ENCODE data around the gene MTCH1. TPM values are rescaled to one million over a fixed set of nuclear protein-coding genes. Genes with fewer than 3 reads are reported as not detected.
"Not testable (repeated sequence)": the region's sequence is repeated elsewhere in the genome, so short reads cannot be mapped to it uniquely, and the experiment has no call there.

MTCH1 gene
- total and polyA plus RNA-seq, 3 donors from 2014 or later: 157 to 316 (median 227) TPM

DNA sequence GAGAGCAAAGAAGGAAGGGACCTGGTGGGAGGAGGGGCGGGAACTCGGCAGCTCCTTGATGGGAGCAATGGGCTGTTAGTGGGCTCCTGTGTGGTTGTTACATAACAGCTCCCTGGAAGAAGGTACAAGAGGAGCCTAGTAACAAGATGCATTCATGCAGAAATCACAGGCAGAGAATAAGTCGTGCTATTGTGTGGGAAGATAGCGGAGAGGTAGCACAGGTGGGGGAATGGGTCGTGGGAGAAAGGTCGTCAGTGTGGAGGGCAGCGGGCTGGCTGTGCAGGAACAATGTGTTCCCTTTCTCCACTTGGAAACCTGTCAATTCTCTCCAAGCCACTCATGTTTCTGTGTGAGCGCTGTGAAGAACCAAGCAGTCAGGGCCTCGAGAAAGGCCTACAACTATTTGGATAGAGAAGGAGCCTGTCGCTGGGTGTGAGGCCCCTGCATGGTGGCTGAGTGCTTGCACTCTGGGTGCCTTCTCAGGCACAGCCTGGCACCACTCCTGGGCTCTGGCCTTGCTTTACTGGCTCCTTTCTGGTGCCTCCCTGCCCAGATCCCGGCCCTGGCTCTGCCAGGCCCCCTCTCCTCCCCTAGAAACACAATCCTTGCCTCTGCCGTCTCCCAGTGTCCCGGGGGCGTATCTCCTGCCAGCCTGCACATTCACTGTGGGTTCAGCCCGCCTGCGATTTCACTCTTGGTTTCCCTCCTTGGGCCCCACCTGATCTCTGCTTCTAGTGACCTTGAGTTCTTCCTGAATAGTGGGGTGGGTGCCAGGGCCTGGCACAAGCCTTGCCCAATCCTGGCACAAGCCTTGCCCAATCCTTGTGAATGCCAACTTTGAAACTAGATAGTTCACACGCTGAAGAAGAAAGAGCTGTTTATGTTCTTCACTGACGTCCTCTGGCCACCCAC is 12.1 kb upstream of the MTCH1 start:
- intact Hi-C loops (cut with DNase I; ENCODE audit: low total_unique reads): no loop called here
- Histone ChIP-seq H3K4me3 (no peak overlapping the region), H3K9me3 (no peaks in the 10 kb centered on the region), H3K4me1 (peaks cover 36% of the 10 kb centered on the region), H3K27me3 (no peaks in the 10 kb centered on the region), H3K27ac (peak overlapping the region; percentile 88 to 95), H3K36me3 (ENCODE audit: low read depth, missing control alignments) (no peaks in the 10 kb centered on the region)
- DNase-seq: peak; percentile 91
- TF ChIP-seq, protein P1, sequence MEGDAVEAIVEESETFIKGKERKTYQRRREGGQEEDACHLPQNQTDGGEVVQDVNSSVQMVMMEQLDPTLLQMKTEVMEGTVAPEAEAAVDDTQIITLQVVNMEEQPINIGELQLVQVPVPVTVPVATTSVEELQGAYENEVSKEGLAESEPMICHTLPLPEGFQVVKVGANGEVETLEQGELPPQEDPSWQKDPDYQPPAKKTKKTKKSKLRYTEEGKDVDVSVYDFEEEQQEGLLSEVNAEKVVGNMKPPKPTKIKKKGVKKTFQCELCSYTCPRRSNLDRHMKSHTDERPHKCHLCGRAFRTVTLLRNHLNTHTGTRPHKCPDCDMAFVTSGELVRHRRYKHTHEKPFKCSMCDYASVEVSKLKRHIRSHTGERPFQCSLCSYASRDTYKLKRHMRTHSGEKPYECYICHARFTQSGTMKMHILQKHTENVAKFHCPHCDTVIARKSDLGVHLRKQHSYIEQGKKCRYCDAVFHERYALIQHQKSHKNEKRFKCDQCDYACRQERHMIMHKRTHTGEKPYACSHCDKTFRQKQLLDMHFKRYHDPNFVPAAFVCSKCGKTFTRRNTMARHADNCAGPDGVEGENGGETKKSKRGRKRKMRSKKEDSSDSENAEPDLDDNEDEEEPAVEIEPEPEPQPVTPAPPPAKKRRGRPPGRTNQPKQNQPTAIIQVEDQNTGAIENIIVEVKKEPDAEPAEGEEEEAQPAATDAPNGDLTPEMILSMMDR (IDR thresholded peaks at IDR 0.05): no peak
- TF ChIP-seq POLR2A (IDR thresholded peaks at IDR 0.05): no peak
- 40 to 55% methylated on average over 18 of the region's 18 CpGs for WGBS, 2 donors

DNA sequence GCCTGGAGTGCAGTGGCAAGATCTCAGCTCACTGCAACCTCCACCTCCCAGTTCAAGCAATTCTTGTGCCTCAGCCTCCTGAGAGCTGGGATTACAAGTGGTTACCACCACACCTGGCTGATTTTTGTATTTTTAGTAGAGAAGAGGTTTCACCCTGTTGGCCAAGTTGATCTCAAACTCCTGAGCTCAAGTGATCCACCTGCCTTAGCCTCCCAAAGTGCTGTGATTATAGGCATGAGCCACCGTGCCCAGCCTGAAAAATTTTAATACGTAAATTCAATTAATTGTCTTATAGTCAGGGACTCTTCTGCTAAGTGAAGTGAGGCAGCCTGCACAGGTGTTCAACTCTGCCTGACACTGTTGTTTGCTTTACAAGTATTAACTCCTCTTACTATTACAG is 4.4 kb upstream of the MTCH1 start:
- H3K27me3 ChIP-seq; DNase-seq; H3K27ac ChIP-seq; H3K4me3 ChIP-seq; H3K9me3 ChIP-seq; H3K36me3 ChIP-seq (ENCODE audit: low read depth, missing control alignments); intact Hi-C loops (cut with DNase I; ENCODE audit: low total_unique reads): not testable (repeated sequence)
- H3K4me1 ChIP-seq: peaks cover 12% of the 10 kb centered on the region
- 85 to 88% methylated on average over 2 of the region's 2 CpGs for WGBS, 2 donors

DNA sequence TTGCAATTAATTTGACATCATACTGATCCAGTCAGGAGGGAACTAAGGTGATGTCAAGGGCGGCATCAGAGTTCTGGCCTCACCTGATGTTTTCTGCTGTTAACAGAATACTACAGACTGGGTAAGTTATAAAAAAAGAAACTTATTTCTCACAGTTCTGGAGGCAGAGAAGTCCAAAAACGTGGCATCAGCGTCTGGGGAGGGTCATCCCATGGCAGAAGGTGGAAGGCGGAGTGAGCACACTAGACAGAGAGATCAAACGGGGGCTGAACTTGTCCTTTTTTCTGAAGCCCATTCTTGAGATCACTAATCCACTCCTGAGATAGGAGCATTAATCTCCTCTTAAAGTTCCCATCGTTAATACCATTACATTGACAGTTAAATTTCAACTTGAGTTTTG is 3.3 kb upstream of the MTCH1 start:
- WGBS, 2 donors: 84 to 85% methylated on average over 6 of the region's 6 CpGs
- Histone ChIP-seq H3K27ac (no peak overlapping the region), H3K4me1 (peaks cover 19% of the 10 kb centered on the region), H3K9me3 (no peaks in the 10 kb centered on the region), H3K36me3 (ENCODE audit: low read depth, missing control alignments) (no peaks in the 10 kb centered on the region), H3K27me3 (no peaks in the 10 kb centered on the region), H3K4me3 (no peak overlapping the region)
- no peak for DNase-seq
- intact Hi-C loops (cut with DNase I; ENCODE audit: low total_unique reads): loop anchor here (10.0 kb wide), 1 partner anchor 104 kb away; the partner anchor contains the start of gene C6orf89
- TF ChIP-seq, protein P1 (IDR thresholded peaks at IDR 0.05): no peak
- no peak for TF ChIP-seq POLR2A (IDR thresholded peaks at IDR 0.05)

DNA sequence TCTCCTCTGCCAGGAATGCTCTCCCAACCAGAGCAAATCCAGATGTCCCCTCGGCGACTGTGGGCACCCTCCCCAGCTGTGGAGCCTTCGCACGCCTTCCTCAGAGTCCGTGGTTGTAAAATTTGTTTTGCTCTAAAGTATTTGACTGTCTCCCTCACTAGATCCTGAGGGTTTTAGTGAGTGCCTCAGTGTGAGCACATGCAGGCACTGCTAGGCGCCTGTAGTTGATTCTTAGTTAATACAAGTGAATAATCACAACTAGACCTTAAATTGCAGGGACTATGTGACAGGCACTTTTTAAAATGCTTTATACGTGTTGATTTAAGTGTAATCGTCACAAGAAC is 680 bp upstream of the MTCH1 start:
- DNase-seq: no peak
- 1 to 2% methylated on average over 8 of the region's 8 CpGs for WGBS, 2 donors
- H3K27ac ChIP-seq: peak overlapping the region; percentile 92 to 98
- no peaks in the 10 kb centered on the region for H3K9me3 ChIP-seq
- H3K27me3 ChIP-seq: no peaks in the 10 kb centered on the region
- peak overlapping the region; percentile 92 to 100 for H3K4me3 ChIP-seq
- H3K4me1 ChIP-seq: peaks cover 36% of the 10 kb centered on the region
- no peaks in the 10 kb centered on the region for H3K36me3 ChIP-seq (ENCODE audit: low read depth, missing control alignments)
- no peak for TF ChIP-seq POLR2A (IDR thresholded peaks at IDR 0.05)
- TF ChIP-seq, protein P1 (IDR thresholded peaks at IDR 0.05): no peak
- intact Hi-C loops (cut with DNase I; ENCODE audit: low total_unique reads): loop anchor here (10.0 kb wide), 1 partner anchor 102 kb away; the partner anchor contains the start of gene C6orf89

DNA sequence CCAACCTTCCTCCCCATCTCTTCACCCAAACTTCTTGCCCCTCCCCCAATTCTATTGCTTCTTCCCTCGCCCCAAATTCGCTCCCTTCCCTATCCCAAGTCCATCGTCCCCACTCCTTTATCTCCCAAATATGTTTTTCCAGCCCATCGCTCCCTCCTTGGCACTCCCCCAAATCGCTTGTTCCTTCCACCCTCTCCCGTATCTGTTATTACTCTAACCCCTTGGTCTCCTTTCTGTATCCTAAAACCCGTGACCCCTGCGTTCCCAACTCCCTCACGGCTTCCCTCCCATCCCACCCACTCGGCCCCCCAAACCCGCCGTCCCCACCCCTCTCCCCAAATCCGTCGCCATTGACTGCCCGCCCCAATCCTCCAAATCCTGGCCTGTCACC is 584 bp downstream of the MTCH1 start:
- TF ChIP-seq, protein P1 (IDR thresholded peaks at IDR 0.05): no peak
- TF ChIP-seq POLR2A (IDR thresholded peaks at IDR 0.05): no peak
- H3K27me3 ChIP-seq: no peaks in the 10 kb centered on the region
- H3K36me3 ChIP-seq (ENCODE audit: low read depth, missing control alignments): no peaks in the 10 kb centered on the region
- peak overlapping the region; percentile 92 to 98 for H3K27ac ChIP-seq
- whole genome bisulfite sequencing, 2 donors: 1% methylated on average over 15 of the region's 15 CpGs
- no peak for DNase-seq
- intact Hi-C loops (cut with DNase I; ENCODE audit: low total_unique reads): loop anchor here (10.0 kb wide), 1 partner anchor 101 kb away; the partner anchor contains the start of gene C6orf89
- peaks cover 46% of the 10 kb centered on the region for H3K4me1 ChIP-seq
- H3K9me3 ChIP-seq: no peaks in the 10 kb centered on the region
- H3K4me3 ChIP-seq: peak overlapping the region; percentile 92 to 100
